NOMO-1 (cell line): Measurements from ENCODE around the gene MGAT5.

Source experiments
- DNase-seq, 2 experiments: peaks; one replicate each; lab custom pipeline; 2025; ENCODE audit not compliant: unreplicated experiment in 2 of 2; lab: John Stamatoyannopoulos, UW

The MGAT5 gene

DNA sequence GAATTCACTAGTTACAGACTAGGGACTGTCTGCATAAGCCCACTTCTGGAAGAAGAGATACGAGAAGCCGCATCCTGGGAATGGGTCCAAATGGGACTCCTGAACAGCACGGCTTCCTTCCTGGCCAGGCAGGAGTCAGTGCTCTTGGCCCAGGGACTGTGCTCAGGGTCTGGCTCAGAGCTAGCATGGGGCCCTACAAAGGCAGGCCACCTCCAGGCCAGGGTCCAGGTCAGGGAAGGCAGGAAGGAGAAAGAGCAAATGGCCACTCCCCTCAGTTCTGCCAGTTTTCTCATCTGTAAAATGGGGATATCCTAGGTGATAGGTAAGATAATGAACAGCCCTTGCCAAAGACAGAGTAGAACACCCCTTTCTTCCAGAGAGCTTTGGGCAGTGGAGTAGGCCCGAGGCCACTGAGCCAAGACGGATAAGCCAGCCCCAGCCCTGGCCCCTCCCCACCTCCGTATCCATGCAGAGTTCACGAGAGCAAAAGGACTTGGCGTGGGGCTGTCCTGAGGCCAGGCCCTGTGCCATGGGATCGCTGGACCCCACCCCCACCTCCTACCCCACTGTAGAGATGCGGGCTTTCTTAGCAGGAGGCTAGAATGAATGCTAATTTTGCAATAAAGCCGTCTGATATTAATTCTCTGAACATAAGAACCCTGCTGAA, 190.1 kb downstream of the MGAT5 start:
- no peak for DNase-seq

DNA sequence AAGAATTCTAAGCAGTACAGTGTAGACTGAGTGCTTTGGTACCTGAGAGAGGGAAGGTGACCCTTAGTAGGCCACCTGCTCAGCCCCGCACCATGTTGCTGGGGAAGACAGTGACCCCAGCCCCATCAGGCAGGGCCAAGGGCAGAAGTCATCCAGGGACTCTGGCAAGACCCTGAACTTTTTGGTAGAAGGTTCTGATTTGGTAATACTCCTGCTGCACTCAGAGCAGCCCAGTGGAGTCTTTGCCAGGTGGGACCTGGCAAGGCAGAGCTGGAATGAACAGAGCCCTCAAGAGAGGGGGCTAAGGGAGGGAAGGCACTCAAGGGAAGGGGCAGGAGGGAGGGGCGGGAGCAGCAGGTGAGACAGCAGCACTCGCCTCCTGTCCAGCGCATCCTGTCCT, 191.2 kb downstream of the MGAT5 start:
- no peak for DNase-seq

DNA sequence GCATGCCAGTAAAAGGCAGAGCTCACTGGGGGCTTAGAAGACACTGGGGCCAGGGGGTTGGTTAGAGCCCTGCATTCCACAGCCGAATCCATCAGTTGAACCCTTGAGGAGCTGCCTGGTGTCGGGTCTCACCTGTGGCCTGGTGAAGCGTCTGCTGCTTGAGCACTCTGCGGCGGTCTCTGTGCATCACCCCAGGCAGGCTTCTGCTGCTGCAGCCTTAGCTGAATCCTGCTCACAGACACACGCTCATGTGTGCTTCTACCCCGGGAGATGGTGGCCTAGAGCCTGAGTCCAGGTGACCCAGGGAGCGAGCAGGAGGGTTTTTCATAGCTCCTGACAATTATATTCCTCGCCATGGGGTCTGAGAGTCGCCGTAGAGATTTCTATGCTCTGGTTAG, 192.1 kb downstream of the MGAT5 start:
- no peak for DNase-seq

GRCh38 chr2:134446383-134447017, 192.6 kb downstream of the MGAT5 start:
- DNase-seq: no peak

DNA sequence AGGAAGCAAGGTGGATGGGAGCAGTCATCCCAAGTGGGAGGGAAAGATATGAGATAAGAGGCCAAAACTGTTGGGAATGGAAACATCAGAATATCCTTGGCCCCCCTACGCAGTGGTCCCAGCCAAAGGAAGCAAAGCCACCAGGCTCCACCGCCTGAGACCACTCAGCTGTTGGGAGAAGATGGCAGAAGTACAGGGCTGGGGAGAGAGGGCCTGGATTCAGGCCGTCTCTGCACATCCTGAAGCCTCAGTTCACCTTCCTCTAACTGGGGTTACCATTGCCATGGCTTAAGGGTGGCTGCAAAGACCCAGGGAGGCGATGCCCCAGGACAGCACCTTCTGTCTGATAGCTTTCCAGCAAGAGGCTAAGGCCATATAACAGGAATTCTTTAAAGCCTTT, 193.8 kb downstream of the MGAT5 start:
- no peak for DNase-seq

DNA sequence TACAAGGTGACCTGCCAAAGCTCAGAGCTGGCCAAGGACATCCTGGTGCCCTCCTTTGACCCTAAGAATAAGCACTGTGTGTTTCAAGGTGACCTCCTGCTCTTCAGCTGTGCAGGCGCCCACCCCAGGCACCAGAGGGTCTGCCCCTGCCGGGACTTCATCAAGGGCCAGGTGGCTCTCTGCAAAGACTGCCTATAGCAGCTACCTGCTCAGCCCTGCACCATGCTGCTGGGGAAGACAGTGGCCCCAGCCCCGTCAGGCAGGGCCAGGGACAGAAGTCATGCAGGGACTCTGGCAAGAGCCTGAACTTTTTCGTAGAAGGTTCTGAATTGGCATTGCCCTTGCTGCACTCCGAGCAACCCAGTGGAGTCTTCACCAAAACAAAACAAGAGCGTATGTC, 194.8 kb downstream of the MGAT5 start:
- no peak for DNase-seq

DNA sequence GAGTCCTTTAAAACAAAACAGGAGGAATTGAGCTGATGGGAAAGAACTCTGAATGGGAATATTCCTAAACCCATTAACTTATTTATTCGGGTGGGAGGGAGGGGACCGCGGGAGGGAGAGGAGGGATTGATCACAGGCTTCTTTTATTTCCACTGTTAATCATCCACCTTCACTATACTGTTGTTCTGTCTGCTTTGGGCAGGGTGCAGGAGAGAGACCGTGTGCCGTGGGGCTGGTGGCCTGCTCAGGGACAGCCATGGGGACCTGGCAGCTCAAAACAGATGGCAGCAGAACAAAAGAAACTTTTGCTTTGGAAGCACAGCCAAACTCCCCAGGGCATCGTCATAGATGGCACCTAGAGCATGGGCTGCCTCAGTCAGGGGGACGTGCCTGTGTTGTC, 195.3 kb downstream of the MGAT5 start:
- DNase-seq: no peak

DNA sequence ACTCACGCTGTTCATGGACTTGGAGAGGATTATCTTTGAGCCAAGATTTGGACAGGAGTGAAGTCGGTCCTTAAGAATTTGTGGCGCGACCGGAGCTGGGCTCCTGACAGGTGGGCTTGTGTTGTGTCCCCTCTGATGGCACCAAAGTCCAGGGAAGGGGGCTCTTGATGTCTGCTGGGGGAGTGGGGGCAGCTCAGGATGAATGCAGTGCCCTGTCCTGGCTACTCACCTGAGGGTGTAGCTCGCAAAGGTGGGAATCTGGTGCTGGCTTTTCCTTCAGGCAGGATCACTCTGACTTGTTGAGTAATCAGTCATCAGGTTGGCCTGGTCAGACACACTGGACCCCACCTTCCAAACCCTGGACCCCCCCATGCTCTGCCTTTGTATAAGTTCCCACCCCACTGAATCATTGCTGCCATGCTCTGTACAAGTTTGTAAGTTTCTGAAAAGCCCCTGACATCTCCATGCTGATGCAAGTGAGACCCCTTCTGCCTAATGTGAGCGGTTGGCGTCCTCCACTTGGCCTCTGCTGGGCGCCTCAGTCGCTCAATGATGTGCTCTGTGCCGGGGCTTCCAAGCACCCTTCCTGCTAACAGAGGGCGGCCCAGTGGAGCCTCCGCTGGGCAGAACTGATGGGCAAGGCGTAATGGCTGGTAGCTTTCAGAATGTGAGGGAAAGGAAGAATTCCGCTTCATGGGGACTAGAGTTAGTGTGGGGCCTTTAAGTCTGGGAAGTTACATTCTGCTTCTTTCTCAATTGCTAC, 196.1 kb downstream of the MGAT5 start:
- DNase-seq: no peak

GRCh38 chr2:134451347-134451630, 197.4 kb downstream of the MGAT5 start:
- DNase-seq: no peak

- no peak for DNase-seq
Measured at GRCh38 chr2:134452042-134452733, 198.3 kb downstream of the MGAT5 start.

- DNase-seq: no peak
Measured at GRCh38 chr2:134453476-134453875, 199.6 kb downstream of the MGAT5 start.

DNA sequence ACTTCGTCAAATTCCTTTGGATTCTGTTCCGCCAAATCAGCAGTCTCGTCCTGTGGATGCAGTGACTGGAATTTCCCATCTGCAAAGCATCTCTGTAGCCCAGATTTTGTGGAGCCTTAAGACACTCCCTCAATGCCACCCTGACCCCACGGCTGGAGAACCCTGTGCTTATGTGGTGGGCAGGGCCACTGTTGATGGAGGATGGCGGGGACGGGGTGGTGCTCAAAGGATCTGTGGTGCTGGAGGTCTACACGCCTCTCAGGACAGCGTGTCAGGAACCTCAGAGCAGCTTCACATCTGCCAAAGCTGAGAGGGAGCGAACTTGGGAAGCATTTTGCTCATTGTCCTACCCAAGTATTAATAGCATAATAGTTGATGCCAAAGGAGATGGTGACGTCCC, 200.1 kb downstream of the MGAT5 start:
- DNase-seq: no peak

- DNase-seq: no peak
Measured at GRCh38 chr2:134454426-134454825, 200.6 kb downstream of the MGAT5 start.

DNA sequence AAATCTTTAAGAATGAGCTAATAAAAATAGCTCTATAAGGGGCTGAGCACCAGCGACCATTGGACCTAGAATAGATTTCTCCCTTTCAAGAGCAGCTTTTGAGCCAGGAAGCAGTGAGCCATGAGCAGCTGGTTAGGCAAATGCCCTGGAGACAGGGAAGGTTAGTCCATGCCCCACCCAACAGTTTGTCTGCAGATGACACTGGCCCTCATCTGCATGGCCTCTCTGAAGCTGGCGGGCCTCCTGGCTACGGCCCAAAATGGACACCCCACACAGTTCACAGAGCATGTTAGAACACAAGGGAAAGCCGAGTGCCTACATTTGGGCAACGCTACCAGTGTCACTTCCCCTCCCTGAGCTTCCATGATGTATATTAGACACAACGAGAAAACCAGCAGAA, 201.1 kb downstream of the MGAT5 start:
- DNase-seq: no peak

- no peak for DNase-seq
Measured at GRCh38 chr2:134455426-134455825, 201.6 kb downstream of the MGAT5 start.

DNA sequence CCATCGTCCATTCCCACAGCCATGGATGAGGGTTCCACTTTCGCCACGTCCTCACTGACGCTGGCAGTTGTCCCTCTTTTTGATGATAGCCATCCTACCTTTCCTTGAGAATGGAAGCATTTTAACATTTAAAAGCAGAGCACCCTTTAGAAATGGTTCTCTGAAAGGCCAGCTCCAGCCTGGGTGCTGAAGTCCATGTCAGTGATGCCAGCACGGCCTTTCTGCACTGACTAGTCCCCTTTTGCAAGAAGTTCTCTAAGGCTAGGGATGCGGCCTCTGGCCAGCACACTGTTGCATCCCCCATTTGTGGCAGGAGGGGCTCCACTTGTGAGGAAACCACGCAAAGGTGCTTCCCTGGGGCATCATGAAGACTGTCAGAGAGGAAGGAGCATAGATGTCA, 203.5 kb downstream of the MGAT5 start:
- no peak for DNase-seq

GRCh38 chr2:134457765-134458472, 204.0 kb downstream of the MGAT5 start:
- DNase-seq: no peak

GRCh38 chr2:134458473-134458853, 204.6 kb downstream of the MGAT5 start:
- no peak for DNase-seq

GRCh38 chr2:134458950-134459349, 205.1 kb downstream of the MGAT5 start:
- DNase-seq: no peak

- no peak for DNase-seq
Measured at GRCh38 chr2:134459706-134460406, 206.0 kb downstream of the MGAT5 start.
